HepG2 (cell line): ENCODE data around the gene IPO5. TPM values are rescaled to one million over a fixed set of nuclear protein-coding genes. Genes with fewer than 3 reads are reported as not detected.

ENCODE experiments used
- ATAC-seq: fragments of 200-7000 bp; cut with Tn5 transposase; 3 replicates; pipeline ENCODE4 v1.9.1; 2020; ENCODE audit warnings: mild to moderate bottlenecking, moderate library complexity
- BruUV-seq: library from RNA; stranded (reverse); fragments of 400-500 nt; replicated peaks from 2 replicates; lab custom pipeline; 2021; lab: Mats Ljungman, UMichigan
- CTCF ChIA-PET: fragments of 300-600 bp; formaldehyde crosslinking; extraction: SDS; loops from one replicate; lab custom pipeline; 2021; ENCODE audit warnings: low total read pairs, inconsistent platforms, low intra/inter-chr PET ratio; lab: Yijun Ruan, JAX
- POLR2A ChIA-PET: fragments of 350-600 bp; sonication (Branson Sonifier 250); formaldehyde crosslinking; loops from one replicate; lab custom pipeline; 2020; ENCODE audit warnings: antibody characterized with exemption, inconsistent platforms; lab: Yijun Ruan, JAX
- DNase-seq: peaks from one replicate; pipeline ENCODE4 v3.0.0-alpha.2; 2015; ENCODE audit warnings: low spot score
- FAIRE-seq: peaks from 3 replicates; lab custom pipeline; 2011; peaks lifted over from hg19 to GRCh38; lab: Jason Lieb, UNC
- H2AFZ ChIP-seq: one replicate; pipeline ENCODE4 v1.6.1; 2011; ENCODE audit warnings: low read length, inconsistent platforms
- H3K27ac ChIP-seq: fragments of 300-600 bp; 3 replicates; pipeline ENCODE4 v1.8.0; 2011; ENCODE audit warnings: mixed run types, mild to moderate bottlenecking, mixed read lengths, low read length, inconsistent platforms; ENCODE audit not compliant: insufficient read depth; ENCODE audit errors: extremely low read length
- H3K27me3 ChIP-seq, 2 experiments: fragments of 200-600 bp in 1 of 2; 2 replicates in 1 of 2; 3 replicates in 1 of 2; pipeline versions ENCODE4 v1.6.0 to v1.8.0; 2011; ENCODE audit warnings: low read length in 2 of 2, mild to moderate bottlenecking in 2 of 2, moderate library complexity in 2 of 2, inconsistent platforms in 1 of 2; ENCODE audit not compliant: insufficient read depth in 2 of 2, control insufficient read depth in 1 of 2
- H3K36me3 ChIP-seq, 2 experiments: fragments of 200-600 bp in 1 of 2; replicated peaks in 1 of 2; 2 replicates in 1 of 2; 3 replicates in 1 of 2; pipeline versions ENCODE4 v1.5.1 to v1.8.0; 2011; ENCODE audit warnings: low read length in 2 of 2, inconsistent platforms in 1 of 2; ENCODE audit not compliant: insufficient read depth in 2 of 2, control insufficient read depth in 1 of 2
- H3K4me1 ChIP-seq: 2 replicates; pipeline ENCODE4 v1.5.1; 2012; ENCODE audit warnings: low read length, inconsistent platforms; ENCODE audit not compliant: insufficient read depth
- H3K4me2 ChIP-seq: 2 replicates; pipeline ENCODE4 v1.6.0; 2011; ENCODE audit warnings: low read depth, low read length, inconsistent platforms
- H3K4me3 ChIP-seq, 3 experiments: fragments of 200-600 bp in 1 of 3; sonication (generic), shearing (Covaris generic) in 1 of 3; replicated peaks in 1 of 3; 2 replicates each; pipeline ENCODE4 v1.5.1; 2011 to 2016; ENCODE audit warnings: low read length in 3 of 3, inconsistent platforms in 2 of 3, low read depth in 2 of 3, mild to moderate bottlenecking in 2 of 3, control low read depth in 1 of 3, mixed read lengths in 1 of 3; ENCODE audit not compliant: insufficient read depth in 1 of 3
- H3K79me2 ChIP-seq: one replicate; pipeline ENCODE4 v1.6.1; 2011; ENCODE audit warnings: low read length, inconsistent platforms; ENCODE audit not compliant: insufficient read depth
- H3K9ac ChIP-seq: 2 replicates; pipeline ENCODE4 v1.6.0; 2011; ENCODE audit warnings: mild to moderate bottlenecking, low read depth, low read length, inconsistent platforms; ENCODE audit not compliant: insufficient read depth
- H3K9me3 ChIP-seq: 2 replicates; pipeline ENCODE4 v1.5.1; 2012; ENCODE audit warnings: mild to moderate bottlenecking, low read length
- H4K20me1 ChIP-seq: 2 replicates; pipeline ENCODE4 v1.6.0; 2011; ENCODE audit warnings: inconsistent platforms, mild to moderate bottlenecking, low read length, moderate library complexity; ENCODE audit not compliant: insufficient read depth
- MED13 ChIP-seq: sonication (generic); formaldehyde crosslinking; IDR thresholded peaks from 2 replicates; pipeline ENCODE4 v1.5.0; 2020; ENCODE audit warnings: missing genetic modification reagents
- SP1 ChIP-seq, 2 experiments: fragments of 450-650 bp in 1 of 2; sonication (generic) in 1 of 2; formaldehyde crosslinking in 1 of 2; IDR thresholded peaks; 2 replicates each; pipeline versions ENCODE4 v1.4.0 to v1.6.1; 2016 to 2020; ENCODE audit warnings: missing genetic modification reagents in 1 of 2
- ZMYM3 ChIP-seq: sonication (generic); formaldehyde crosslinking; IDR thresholded peaks from 2 replicates; pipeline ENCODE4 v1.5.1; 2020; ENCODE audit warnings: mild to moderate bottlenecking, missing genetic modification reagents
- WGBS: methylation state at CpG from one replicate; pipeline ENCODE4 v1.1.6; 2017; ENCODE audit warnings: low lambda C conversion rate; 5-methylcytosine and 5-hydroxymethylcytosine counted together
- in situ Hi-C: cut with HindIII; loops from 2 replicates; pipeline ENCODE4 v1.10.0; 2017; ENCODE audit warnings: low pct_unique_long_range_greater_than_20kb; ENCODE audit not compliant: extremely low pct_ligation_motif_present
- intact Hi-C: fragments of 100-400 bp; cut with micrococcal nuclease; formaldehyde crosslinking; loops from one replicate; pipeline ENCODE4 v1.10.0; 2022; ENCODE audit not compliant: unreplicated experiment
- polyA plus RNA-seq, 8 experiments: library from polyadenylated mRNA; depleted of rRNA in 3 of 8; stranded (reverse) in 7 of 8; unstranded in 1 of 8; fragments of >200 nt; fragmentation: Illumina TruSeq in 4 of 8; extraction: Trizol in 4 of 8; gene quantifications; 2 replicates each; pipeline versions ENCODE4 v1.2.1 to v1.2.3, GENCODE V29; 2011 to 2016; ENCODE audit warnings: low read depth in 4 of 8, missing spikeins in 1 of 8, mixed read lengths in 1 of 8; ENCODE audit not compliant: insufficient read depth in 1 of 8
- total RNA-seq, 5 experiments: library from RNA; depleted of rRNA; stranded (reverse); fragments of >200 nt; fragmentation: Illumina TruSeq; extraction: Trizol; gene quantifications; 2 replicates each; pipeline ENCODE4 v1.2.3, GENCODE V29; 2016; ENCODE audit warnings: low read depth in 1 of 5
- TF ChIP-seq, protein P1 (sequence below): sonication (generic); formaldehyde crosslinking; IDR thresholded peaks from 2 replicates; pipeline ENCODE4 v1.5.1; 2020; ENCODE audit warnings: mild to moderate bottlenecking, missing genetic modification reagents, moderate library complexity

Gene IPO5
- total and polyA plus RNA-seq, 2 of the 13 experiments (the other 11 are each of a cell fraction or from before 2014, with no cell fraction given): 155 to 242 TPM

DNA sequence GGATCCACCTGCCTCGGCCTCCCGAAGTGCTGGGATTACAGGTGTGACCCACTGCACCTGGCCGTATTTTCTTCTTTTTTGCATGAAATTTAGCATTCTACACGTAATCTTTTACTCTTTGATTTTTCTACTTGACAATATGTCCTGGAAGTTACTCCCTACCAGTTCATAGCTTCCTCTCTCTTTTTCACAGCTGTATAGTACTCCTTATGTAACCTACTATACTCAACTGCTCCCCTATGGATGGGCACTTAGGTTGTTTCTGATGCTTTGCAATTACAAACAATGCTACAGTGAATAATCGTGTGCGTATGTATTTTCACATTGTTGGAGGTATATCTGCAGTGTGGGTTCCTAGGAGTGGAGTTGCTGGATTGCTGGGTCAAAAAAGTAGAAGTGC, 98.9 kb downstream of the IPO5 start:
- Histone ChIP-seq H3K4me1 (peaks cover 38% of the 10 kb centered on the region), H3K9me3 (no peaks in the 10 kb centered on the region), H3K4me2 (no peak overlapping the region), H3K9ac (no peak overlapping the region), H3K27ac (no peak overlapping the region), H3K79me2 (no peaks in the 10 kb centered on the region), H3K27me3 (no peaks in the 10 kb centered on the region), H2AFZ (no peak overlapping the region), H3K36me3 (no peaks in the 10 kb centered on the region), H4K20me1 (no peaks in the 10 kb centered on the region)
- 88% methylated on average over 6 of the region's 6 CpGs for WGBS
- intact Hi-C loops: no loop called here
- in situ Hi-C loops: no loop called here
- ChIA-PET CTCF (no interaction called here), POLR2A (no interaction called here)
- BruUV-seq: no TSS peak
- DNase-seq: no peak
- ATAC-seq: no peak
- TF ChIP-seq ZMYM3 (CRISPR knock-in tag): peak; percentile 44; the same call in 1 of the 2 replicates
- TF ChIP-seq MED13 (CRISPR knock-in tag): no peak
- TF ChIP-seq, all 625 proteins: peak for 1
- no peak overlapping the region for H3K4me3 ChIP-seq
- no peak for FAIRE-seq

DNA sequence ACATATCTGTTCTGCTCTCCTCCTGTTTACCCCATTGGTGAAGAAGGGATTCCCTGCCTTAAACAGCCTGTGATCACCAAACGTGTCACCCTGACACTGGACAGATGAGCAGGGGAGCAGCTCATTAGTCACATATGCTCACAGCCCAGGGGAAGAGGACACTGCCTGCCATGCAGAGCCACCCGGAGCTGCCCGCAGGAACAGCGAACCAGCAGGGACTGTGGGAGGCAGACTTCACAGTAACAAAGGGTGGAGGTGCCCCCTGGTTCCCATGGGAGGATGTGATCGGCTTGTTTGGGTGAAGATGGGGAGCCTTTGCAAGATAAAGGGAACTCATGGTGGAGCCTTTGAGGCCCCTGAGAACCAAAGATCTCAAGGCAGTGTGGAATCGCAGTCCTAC, 100.8 kb downstream of the IPO5 start:
- BruUV-seq: no TSS peak
- Histone ChIP-seq H3K4me3 (no peak overlapping the region), H3K36me3 (no peaks in the 10 kb centered on the region), H3K27me3 (no peaks in the 10 kb centered on the region), H3K9me3 (no peaks in the 10 kb centered on the region), H4K20me1 (no peaks in the 10 kb centered on the region), H3K4me2 (no peak overlapping the region), H3K27ac (no peak overlapping the region), H2AFZ (no peak overlapping the region), H3K4me1 (peaks cover 30% of the 10 kb centered on the region), H3K79me2 (no peaks in the 10 kb centered on the region), H3K9ac (no peak overlapping the region)
- FAIRE-seq: no peak
- no peak for TF ChIP-seq SP1 (IDR thresholded peaks at IDR 0.05)
- no peak for TF ChIP-seq SP1 (CRISPR knock-in tag; IDR thresholded peaks at IDR 0.05)
- TF ChIP-seq, protein P1, sequence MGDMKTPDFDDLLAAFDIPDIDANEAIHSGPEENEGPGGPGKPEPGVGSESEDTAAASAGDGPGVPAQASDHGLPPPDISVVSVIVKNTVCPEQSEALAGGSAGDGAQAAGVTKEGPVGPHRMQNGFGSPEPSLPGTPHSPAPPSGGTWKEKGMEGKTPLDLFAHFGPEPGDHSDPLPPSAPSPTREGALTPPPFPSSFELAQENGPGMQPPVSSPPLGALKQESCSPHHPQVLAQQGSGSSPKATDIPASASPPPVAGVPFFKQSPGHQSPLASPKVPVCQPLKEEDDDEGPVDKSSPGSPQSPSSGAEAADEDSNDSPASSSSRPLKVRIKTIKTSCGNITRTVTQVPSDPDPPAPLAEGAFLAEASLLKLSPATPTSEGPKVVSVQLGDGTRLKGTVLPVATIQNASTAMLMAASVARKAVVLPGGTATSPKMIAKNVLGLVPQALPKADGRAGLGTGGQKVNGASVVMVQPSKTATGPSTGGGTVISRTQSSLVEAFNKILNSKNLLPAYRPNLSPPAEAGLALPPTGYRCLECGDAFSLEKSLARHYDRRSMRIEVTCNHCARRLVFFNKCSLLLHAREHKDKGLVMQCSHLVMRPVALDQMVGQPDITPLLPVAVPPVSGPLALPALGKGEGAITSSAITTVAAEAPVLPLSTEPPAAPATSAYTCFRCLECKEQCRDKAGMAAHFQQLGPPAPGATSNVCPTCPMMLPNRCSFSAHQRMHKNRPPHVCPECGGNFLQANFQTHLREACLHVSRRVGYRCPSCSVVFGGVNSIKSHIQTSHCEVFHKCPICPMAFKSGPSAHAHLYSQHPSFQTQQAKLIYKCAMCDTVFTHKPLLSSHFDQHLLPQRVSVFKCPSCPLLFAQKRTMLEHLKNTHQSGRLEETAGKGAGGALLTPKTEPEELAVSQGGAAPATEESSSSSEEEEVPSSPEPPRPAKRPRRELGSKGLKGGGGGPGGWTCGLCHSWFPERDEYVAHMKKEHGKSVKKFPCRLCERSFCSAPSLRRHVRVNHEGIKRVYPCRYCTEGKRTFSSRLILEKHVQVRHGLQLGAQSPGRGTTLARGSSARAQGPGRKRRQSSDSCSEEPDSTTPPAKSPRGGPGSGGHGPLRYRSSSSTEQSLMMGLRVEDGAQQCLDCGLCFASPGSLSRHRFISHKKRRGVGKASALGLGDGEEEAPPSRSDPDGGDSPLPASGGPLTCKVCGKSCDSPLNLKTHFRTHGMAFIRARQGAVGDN: peak; percentile 19; the same call in 1 of the 2 replicates
- no peak for DNase-seq
- peak; percentile 52; the same call in 2 of the 3 replicates for ATAC-seq
- ChIA-PET POLR2A (interaction anchor here (0.6 kb wide), 1 partner anchor 1543 kb away, joined by 4 read pairs; no protein-coding TSS in a partner anchor), CTCF (no interaction called here)
- intact Hi-C loops: no loop called here
- 73% methylated on average over 6 of the region's 6 CpGs for WGBS
- in situ Hi-C loops: no loop called here
